Neural cell (in vitro differentiated cells): ENCODE data around the gene ZNF33A. TPM values are rescaled to one million over a fixed set of nuclear protein-coding genes. Genes with fewer than 3 reads are reported as not detected.
A peak's percentile ranks its signal among the peaks of the same experiment; 100 is the strongest.

ENCODE experiments used
- H2AFZ ChIP-seq: fragments of 200-600, 300-800 bp; sonication (generic), shearing (Covaris generic); 2 replicates; pipeline ENCODE4 v1.6.0; 2014; ENCODE audit warnings: low read depth, mild to moderate bottlenecking, antibody characterized with exemption, low read length, moderate library complexity
- H3F3A ChIP-seq: fragments of 200-600 bp; shearing (Covaris generic); 2 replicates; pipeline ENCODE4 v1.6.1; 2016; ENCODE audit warnings: mild to moderate bottlenecking, moderate library complexity, mixed read lengths, antibody characterized with exemption, low read length; ENCODE audit not compliant: insufficient read depth, poor library complexity, severe bottlenecking
- H3K27ac ChIP-seq: fragments of 200-600, 300-800 bp; sonication (generic), shearing (Covaris generic); 2 replicates; pipeline ENCODE4 v1.5.1; 2014; ENCODE audit warnings: mild to moderate bottlenecking, low read length, moderate library complexity
- H3K27me3 ChIP-seq: fragments of 300-800, 200-600 bp; sonication (generic), shearing (Covaris generic); 2 replicates; pipeline ENCODE4 v1.6.0; 2014; ENCODE audit warnings: mild to moderate bottlenecking, low read depth, low read length, moderate library complexity; ENCODE audit not compliant: insufficient read depth
- H3K36me3 ChIP-seq: fragments of 300-800, 200-600 bp; sonication (generic), shearing (Covaris generic); 2 replicates; pipeline ENCODE4 v1.5.1; 2014; ENCODE audit warnings: mild to moderate bottlenecking, antibody characterized with exemption, low read length, moderate library complexity; ENCODE audit not compliant: insufficient read depth
- H3K4me2 ChIP-seq: fragments of 300-800, 200-600 bp; sonication (generic), shearing (Covaris generic); 2 replicates; pipeline ENCODE4 v1.6.0; 2014; ENCODE audit warnings: mild to moderate bottlenecking, low read length
- H3K4me3 ChIP-seq: fragments of 300-800, 200-600 bp; sonication (generic), shearing (Covaris generic); 2 replicates; pipeline ENCODE4 v1.5.1; 2014; ENCODE audit warnings: mild to moderate bottlenecking, low read length, moderate library complexity
- H3K79me2 ChIP-seq: fragments of 200-600 bp; shearing (Covaris generic); replicated peaks from 2 replicates; pipeline ENCODE4 v1.6.0; 2014; ENCODE audit warnings: mild to moderate bottlenecking, low read length, moderate library complexity; ENCODE audit not compliant: insufficient read depth
- H3K9ac ChIP-seq: fragments of 300-800, 200-600 bp; sonication (generic), shearing (Covaris generic); 2 replicates; pipeline ENCODE4 v1.6.1; 2016; ENCODE audit warnings: mild to moderate bottlenecking, low read length, mixed read lengths
- H3K9me2 ChIP-seq: fragments of 200-600 bp; shearing (Covaris generic); 2 replicates; pipeline ENCODE4 v1.6.1; 2016; ENCODE audit warnings: mild to moderate bottlenecking, low read length, mixed read lengths; ENCODE audit not compliant: insufficient read depth
- H3K9me3 ChIP-seq: fragments of 200-600, 300-800 bp; sonication (generic), shearing (Covaris generic); 2 replicates; pipeline ENCODE4 v1.6.1; 2016; ENCODE audit warnings: mild to moderate bottlenecking, mixed run types, low read length, moderate library complexity, mixed read lengths
- H4K20me1 ChIP-seq: fragments of 200-600 bp; shearing (Covaris generic); 2 replicates; pipeline ENCODE4 v1.6.1; 2016; ENCODE audit warnings: mild to moderate bottlenecking, mixed run types; ENCODE audit not compliant: insufficient read depth
- EP300 ChIP-seq: fragments of 450-650 bp; conservative IDR thresholded peaks from 2 replicates; pipeline ENCODE4 v1.6.1; 2014; ENCODE audit warnings: antibody characterized with exemption, mild to moderate bottlenecking, moderate library complexity; ENCODE audit not compliant: poor library complexity, severe bottlenecking
- EZH2 ChIP-seq: fragments of 200-600, 300-800 bp; shearing (Covaris generic), sonication (generic); IDR thresholded peaks from 2 replicates; pipeline ENCODE4 v1.6.1; 2014; ENCODE audit warnings: antibody characterized with exemption, low read length, borderline replicate concordance, mild to moderate bottlenecking; ENCODE audit not compliant: insufficient read depth, poor library complexity, severe bottlenecking
- MXI1 ChIP-seq: fragments of 450-650 bp; conservative IDR thresholded peaks from 2 replicates; pipeline ENCODE4 v1.6.1; 2014; ENCODE audit warnings: antibody characterized with exemption, mild to moderate bottlenecking; ENCODE audit not compliant: poor library complexity, severe bottlenecking
- POLR2AphosphoS5 ChIP-seq: IDR thresholded peaks from 2 replicates; pipeline ENCODE4 v1.6.1; 2012
- RAD21 ChIP-seq: fragments of 450-650 bp; conservative IDR thresholded peaks from 2 replicates; pipeline ENCODE4 v1.6.1; 2014; ENCODE audit warnings: antibody characterized with exemption, mild to moderate bottlenecking, moderate library complexity
- SMC3 ChIP-seq: fragments of 450-650 bp; conservative IDR thresholded peaks from 2 replicates; pipeline ENCODE4 v1.6.1; 2014; ENCODE audit warnings: antibody characterized with exemption, mild to moderate bottlenecking, moderate library complexity; ENCODE audit not compliant: poor library complexity
- TAF1 ChIP-seq: IDR thresholded peaks from 2 replicates; pipeline ENCODE4 v1.6.1; 2012; ENCODE audit warnings: low read depth
- polyA plus RNA-seq: library from polyadenylated mRNA; depleted of rRNA; stranded (reverse); fragments of >200 nt; gene quantifications from 2 replicates; pipeline ENCODE4 v1.2.3, GENCODE V29; 2014
- TF ChIP-seq, protein P1 (sequence below): fragments of 450-650 bp; IDR thresholded peaks from 2 replicates; pipeline ENCODE4 v1.5.1; 2014; ENCODE audit warnings: antibody characterized with exemption, mild to moderate bottlenecking, moderate library complexity; ENCODE audit not compliant: poor library complexity, severe bottlenecking
- TF ChIP-seq, protein P2 (sequence below): IDR thresholded peaks from 2 replicates; pipeline ENCODE4 v1.6.1; 2012; ENCODE audit warnings: borderline replicate concordance

The ZNF33A gene
- polyA plus RNA-seq, 1 donor from 2014 or later, result 55.5 TPM

DNA sequence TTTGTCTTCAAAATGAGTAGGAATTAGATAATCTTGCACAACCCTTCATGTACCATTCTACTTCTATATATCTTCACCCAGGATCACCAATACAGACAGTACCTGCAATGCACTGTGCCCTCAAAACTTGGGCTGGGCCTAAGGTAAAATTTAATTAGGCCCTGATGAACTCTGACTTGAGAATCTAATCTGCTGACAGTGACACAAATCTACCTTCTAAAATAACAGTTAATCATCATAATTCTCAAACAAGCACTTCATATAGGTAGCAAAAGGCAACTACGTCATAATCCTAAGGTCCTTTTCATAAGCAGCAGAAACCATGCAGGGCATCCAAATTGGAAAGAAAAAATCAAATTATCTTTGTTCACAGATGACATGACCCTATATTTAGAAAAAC is 38.1 kb upstream of the ZNF33A start:
- no peaks in the 10 kb centered on the region for H3F3A ChIP-seq
- no peak overlapping the region for H3K4me3 ChIP-seq
- no peaks in the 10 kb centered on the region for H3K9me2 ChIP-seq
- no peaks in the 10 kb centered on the region for H4K20me1 ChIP-seq
- peaks cover 10% of the 10 kb centered on the region for H3K9me3 ChIP-seq
- no peak overlapping the region for H2AFZ ChIP-seq
- H3K9ac ChIP-seq, result no peak overlapping the region
- H3K36me3 ChIP-seq, result peaks cover 26% of the 10 kb centered on the region
- TF ChIP-seq RAD21 (no peak), EZH2 (no peak), SMC3 (no peak), EP300 (no peak), POLR2AphosphoS5 (no peak), MXI1 (no peak), TAF1 (no peak)
- TF ChIP-seq, protein P1, sequence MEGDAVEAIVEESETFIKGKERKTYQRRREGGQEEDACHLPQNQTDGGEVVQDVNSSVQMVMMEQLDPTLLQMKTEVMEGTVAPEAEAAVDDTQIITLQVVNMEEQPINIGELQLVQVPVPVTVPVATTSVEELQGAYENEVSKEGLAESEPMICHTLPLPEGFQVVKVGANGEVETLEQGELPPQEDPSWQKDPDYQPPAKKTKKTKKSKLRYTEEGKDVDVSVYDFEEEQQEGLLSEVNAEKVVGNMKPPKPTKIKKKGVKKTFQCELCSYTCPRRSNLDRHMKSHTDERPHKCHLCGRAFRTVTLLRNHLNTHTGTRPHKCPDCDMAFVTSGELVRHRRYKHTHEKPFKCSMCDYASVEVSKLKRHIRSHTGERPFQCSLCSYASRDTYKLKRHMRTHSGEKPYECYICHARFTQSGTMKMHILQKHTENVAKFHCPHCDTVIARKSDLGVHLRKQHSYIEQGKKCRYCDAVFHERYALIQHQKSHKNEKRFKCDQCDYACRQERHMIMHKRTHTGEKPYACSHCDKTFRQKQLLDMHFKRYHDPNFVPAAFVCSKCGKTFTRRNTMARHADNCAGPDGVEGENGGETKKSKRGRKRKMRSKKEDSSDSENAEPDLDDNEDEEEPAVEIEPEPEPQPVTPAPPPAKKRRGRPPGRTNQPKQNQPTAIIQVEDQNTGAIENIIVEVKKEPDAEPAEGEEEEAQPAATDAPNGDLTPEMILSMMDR, result no peak
- TF ChIP-seq, protein P2, sequence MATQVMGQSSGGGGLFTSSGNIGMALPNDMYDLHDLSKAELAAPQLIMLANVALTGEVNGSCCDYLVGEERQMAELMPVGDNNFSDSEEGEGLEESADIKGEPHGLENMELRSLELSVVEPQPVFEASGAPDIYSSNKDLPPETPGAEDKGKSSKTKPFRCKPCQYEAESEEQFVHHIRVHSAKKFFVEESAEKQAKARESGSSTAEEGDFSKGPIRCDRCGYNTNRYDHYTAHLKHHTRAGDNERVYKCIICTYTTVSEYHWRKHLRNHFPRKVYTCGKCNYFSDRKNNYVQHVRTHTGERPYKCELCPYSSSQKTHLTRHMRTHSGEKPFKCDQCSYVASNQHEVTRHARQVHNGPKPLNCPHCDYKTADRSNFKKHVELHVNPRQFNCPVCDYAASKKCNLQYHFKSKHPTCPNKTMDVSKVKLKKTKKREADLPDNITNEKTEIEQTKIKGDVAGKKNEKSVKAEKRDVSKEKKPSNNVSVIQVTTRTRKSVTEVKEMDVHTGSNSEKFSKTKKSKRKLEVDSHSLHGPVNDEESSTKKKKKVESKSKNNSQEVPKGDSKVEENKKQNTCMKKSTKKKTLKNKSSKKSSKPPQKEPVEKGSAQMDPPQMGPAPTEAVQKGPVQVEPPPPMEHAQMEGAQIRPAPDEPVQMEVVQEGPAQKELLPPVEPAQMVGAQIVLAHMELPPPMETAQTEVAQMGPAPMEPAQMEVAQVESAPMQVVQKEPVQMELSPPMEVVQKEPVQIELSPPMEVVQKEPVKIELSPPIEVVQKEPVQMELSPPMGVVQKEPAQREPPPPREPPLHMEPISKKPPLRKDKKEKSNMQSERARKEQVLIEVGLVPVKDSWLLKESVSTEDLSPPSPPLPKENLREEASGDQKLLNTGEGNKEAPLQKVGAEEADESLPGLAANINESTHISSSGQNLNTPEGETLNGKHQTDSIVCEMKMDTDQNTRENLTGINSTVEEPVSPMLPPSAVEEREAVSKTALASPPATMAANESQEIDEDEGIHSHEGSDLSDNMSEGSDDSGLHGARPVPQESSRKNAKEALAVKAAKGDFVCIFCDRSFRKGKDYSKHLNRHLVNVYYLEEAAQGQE, result no peak
- H3K27ac ChIP-seq, result no peak overlapping the region
- H3K79me2 ChIP-seq, result peaks cover 29% of the 10 kb centered on the region
- no peaks in the 10 kb centered on the region for H3K27me3 ChIP-seq
- no peak overlapping the region for H3K4me2 ChIP-seq

DNA sequence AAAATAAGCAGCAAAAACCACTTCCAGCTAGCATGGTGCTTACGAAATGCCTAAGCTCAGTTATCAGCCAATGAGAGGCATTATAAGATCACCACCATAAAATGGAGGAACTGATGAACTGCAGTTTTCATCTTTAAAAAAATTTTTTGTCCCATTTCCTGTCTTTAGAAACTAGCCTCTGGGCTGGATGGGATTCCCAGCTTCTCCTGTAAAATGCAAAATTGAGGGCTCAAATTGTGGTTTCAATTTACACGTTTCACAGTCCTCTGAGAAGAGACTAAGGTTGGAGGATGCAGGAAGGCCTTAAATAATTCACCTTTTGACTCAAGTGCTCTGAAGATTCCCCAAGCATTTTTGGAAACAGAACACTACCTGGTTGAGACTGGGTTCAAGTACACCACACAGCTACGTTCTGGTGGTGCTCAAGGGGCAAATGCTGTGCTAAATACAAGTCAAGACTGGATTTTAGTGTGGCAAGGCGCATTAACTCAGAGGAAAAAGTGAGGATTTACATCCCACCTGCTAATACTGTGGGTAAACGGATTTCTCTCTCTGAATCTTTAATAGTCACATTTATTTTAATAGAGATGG is 35.0 kb upstream of the ZNF33A start:
- peak overlapping the region; percentile 63 for H3K4me2 ChIP-seq
- TF ChIP-seq SMC3 (no peak), TAF1 (no peak), EP300 (no peak), EZH2 (no peak), POLR2AphosphoS5 (no peak), RAD21 (no peak), MXI1 (no peak)
- TF ChIP-seq, protein P2, result no peak
- TF ChIP-seq, protein P1, result no peak
- no peaks in the 10 kb centered on the region for H4K20me1 ChIP-seq
- H3K79me2 ChIP-seq, result peaks cover 29% of the 10 kb centered on the region
- no peaks in the 10 kb centered on the region for H3K9me2 ChIP-seq
- H3K27ac ChIP-seq, result peak overlapping the region; percentile 94
- H3K27me3 ChIP-seq, result no peaks in the 10 kb centered on the region
- no peaks in the 10 kb centered on the region for H3F3A ChIP-seq
- peak overlapping the region; percentile 80 for H2AFZ ChIP-seq
- H3K9ac ChIP-seq, result peak overlapping the region; percentile 98
- peak overlapping the region; percentile 98 for H3K4me3 ChIP-seq
- H3K9me3 ChIP-seq, result peaks cover 10% of the 10 kb centered on the region
- H3K36me3 ChIP-seq, result peaks cover 3% of the 10 kb centered on the region
